HG02870 (cell line): ENCODE results near the gene TOMM40L.

ENCODE experiments used
- ATAC-seq: cut with Tn5 transposase; IDR thresholded peaks from one replicate; pipeline ENCODE4 v1.9.1; 2021; ENCODE audit warnings: mild to moderate bottlenecking, moderate library complexity; ENCODE audit not compliant: unreplicated experiment

The TOMM40L gene

DNA sequence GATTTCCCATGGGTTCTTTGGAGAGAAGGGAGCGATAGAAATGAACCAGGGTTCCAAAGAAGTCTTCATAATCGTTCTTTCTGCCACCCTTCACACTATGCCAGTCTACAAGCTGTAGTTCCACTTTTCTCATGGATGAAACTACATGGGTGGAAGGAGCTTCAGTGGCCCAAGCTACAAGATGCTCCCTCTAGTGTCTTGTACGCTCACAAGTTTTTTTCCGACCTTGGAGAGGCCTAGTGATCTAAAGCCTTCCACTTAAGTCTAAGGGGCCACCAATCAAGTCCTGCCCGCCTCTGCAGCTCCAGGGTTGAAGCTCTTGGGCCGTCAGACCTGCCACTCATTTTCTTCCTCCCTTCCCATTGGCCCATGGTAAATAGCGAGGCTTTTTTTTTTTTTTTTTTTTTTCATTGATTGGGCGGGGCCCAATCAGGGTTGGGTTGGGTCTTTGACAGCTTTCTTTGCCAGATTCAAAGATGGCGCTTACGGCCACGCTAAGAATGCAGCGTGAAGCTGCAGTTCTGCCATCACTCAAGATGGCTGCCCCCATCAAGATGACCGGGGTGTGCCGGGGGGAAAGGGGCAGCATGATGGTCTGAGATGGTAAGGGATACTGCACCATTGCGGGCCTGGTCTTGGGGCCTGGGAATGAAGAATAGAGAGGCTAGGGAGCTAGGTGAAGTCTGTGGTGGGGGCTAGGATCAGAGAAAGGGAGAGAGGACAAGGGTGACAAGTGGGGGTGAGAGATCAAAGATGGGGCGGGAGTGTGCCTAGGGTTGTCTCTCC is at the start of gene TOMM40L:
TSS of gene TOMM40L (plus strand) at position 527 of the 786 bp plus-strand sequence. CDS start 430 bp downstream, outside the sequence.
- peak; percentile 97 for ATAC-seq

DNA sequence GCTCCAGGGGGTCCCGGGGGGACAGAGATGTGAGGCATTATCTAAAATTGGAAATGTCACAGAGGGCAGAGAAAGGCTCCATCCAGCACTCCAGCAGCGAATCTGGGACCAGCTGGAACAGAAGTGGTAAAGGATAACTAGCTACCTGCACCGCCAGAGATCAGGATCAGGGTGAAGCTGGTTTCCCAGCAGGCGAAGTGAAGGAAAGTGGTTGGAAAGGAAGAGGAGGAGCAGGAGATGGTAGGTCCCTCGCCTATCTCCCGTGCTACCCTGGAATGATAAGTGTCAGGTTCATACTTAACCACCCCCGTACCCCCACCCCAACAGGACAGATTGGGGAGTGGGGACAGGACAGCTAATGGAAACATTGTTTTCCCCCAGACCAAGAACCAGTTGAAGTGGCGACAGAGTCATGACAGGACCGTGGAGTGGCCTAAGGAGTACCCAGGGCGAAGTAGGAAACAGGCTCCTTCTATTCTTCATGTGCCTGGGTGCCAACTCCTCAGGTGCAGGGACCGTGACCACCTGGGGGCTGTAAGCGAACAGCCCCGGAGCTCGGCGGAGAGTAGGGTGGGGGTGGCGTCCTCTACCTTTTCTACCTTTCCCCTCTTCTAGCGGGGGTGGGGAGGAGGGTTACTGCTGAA is 49.3 kb upstream of the TOMM40L start:
- ATAC-seq: no peak

DNA sequence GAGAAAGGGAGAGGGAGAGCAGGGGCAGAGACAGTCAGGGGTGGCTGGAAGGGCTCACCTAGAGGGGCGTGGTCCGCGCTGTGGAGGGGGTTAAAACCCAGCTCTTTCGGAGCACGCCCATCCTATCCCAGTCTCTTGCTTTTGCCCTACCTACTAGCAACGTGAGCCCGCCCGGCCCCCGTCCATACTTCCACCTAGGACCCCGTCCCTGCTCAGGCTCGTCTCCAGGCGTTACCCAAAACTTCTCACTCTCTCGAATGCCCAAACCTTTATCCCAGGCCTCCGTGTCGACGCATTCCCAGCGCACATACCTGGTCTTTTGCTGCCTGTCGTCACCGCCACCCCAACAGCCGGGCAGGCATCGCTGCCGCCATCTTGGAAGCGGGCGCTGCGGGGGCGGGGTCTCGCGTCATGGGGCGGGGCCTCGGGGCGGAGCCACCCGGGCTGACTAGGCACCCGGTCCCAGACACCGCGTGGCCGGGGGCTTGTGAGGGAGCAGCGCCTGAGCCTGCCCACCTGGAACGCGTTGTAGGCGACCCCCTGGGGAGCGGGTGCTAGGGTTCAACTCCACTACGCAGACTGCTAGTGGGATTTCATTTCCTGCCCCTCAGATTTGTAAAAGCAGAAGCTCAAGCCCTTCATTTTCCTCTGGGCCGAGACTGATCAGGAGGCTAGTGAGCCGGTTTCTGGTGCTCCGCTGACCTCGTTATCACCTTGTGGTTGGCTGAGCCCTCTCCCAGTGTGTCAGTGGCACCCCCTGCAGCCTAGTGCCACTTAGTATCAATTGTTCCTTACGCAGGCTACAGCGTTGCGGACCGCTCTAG is 48.5 kb upstream of the TOMM40L start, which contains the start of gene B4GALT3:
TSS of gene B4GALT3 (minus strand) at position 396 of the 824 bp plus-strand sequence. CDS start 1,447 bp downstream, outside the sequence.
- ATAC-seq: peak; percentile 70

GRCh38 chr1:161177936-161178244 is 48.0 kb upstream of the TOMM40L start:
- ATAC-seq: no peak

DNA sequence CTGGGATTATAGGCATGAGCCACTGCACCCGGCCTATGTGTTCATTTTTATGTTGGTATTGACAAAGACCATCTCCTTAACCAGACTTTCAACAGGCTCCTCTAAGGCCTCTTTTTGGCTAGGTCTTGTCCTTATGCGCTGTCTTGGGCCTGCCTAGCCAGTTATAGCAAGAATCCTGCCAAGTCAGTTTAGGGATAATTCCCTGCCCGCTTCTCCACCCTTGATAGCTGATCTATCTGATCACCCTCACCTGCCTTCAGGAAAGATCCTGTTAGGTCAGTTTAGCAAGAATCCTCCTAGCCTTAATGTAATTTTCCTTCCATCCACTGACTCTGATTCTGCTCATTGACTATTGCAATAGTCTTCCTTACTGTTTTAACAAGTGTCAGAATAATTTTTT is 46.2 kb upstream of the TOMM40L start:
- ATAC-seq: no peak

DNA sequence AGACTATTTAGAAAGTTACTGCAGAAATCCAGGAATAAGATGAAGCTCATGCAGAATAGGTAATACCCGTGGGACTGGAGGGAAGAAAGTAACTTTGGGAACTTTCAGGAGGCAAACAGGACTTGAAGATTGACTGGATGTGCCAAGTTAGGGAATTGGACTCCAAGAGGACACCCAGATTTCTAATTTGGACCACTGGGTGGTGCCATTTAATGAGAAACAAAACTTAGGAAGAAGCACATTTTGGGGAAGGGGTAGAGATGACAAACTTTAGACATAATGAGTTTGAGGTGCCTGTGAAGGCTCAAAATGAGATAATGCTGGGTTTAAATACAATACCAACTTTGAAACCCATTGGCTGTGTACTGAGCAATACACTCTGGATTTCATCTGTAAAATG is 45.2 kb upstream of the TOMM40L start:
- ATAC-seq: no peak

DNA sequence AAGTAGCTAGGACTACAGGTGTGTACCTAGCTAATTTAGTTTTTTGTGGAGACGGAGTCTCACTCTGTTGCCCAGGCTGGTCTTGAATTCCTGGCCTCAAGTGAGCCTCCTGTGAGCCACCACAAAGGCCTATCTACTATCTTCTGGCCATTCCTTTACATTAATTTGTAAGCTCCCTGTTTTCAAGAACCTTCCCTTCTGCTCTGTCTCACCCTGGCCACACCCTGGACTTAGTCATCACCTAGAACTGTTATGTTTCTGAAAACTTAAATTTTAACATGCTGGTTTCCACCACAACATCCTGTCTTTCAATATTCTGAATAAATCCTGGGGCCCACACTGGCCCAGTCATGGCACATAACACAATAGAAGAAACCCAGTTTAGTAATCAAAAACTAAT is 43.6 kb upstream of the TOMM40L start:
- ATAC-seq: peak; percentile 41

DNA sequence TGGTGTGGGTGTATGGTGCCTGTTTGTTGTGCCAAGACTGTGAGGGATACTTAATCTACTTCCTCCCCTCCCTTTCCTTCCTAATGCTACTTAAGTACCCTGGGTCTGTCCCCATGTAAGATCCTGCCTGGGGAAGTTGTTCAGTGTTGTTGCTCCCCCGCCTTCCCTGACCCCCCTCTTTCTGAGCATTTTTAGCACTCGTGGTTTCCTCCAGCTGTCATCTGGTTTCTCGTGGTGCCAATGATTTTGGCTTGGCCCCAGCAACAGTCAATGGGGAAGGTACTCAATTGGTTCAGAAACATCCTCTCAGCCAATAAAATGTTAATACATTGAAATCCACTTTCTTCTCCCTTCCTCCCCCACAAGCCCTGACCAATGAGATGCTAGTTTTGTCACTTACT is 40.6 kb upstream of the TOMM40L start:
- ATAC-seq: peak; percentile 62

GRCh38 chr1:161185732-161186311 is 40.0 kb upstream of the TOMM40L start:
- peak; percentile 35 for ATAC-seq

GRCh38 chr1:161187311-161187710 is 38.5 kb upstream of the TOMM40L start:
- ATAC-seq: no peak

- no peak for ATAC-seq
Measured at GRCh38 chr1:161188381-161188780, 37.5 kb upstream of the TOMM40L start.

GRCh38 chr1:161189036-161189435 is 36.8 kb upstream of the TOMM40L start:
- ATAC-seq: no peak

DNA sequence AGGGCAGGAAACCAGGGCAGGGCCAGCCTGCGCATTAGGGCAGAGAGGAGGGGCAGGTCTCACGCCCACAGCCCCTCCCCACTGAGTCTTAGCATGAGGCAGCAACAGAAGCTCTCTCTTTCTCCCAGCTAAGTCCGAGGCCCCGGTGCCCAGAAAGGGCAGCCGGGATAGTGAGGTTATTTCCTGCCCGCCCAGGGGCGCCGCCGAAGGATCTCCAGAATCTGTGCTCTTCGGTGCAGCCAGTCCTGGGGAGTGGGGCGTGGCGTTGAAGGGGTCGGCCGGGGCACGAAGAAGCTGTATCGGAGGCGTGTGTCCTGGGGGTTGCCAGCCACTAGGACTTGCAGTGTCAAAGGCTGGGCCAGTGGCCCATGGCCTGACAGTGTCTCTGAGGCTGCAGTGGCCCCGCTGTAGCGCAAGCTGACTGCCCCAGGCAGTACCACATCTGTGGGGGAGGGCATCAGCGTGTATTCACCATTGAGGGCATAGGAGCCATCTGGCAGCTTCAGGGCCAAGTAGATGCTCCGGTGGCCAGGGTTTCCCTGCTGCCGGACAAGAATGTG is 34.8 kb upstream of the TOMM40L start:
- ATAC-seq: no peak

GRCh38 chr1:161191971-161192370 is 33.9 kb upstream of the TOMM40L start:
- no peak for ATAC-seq

DNA sequence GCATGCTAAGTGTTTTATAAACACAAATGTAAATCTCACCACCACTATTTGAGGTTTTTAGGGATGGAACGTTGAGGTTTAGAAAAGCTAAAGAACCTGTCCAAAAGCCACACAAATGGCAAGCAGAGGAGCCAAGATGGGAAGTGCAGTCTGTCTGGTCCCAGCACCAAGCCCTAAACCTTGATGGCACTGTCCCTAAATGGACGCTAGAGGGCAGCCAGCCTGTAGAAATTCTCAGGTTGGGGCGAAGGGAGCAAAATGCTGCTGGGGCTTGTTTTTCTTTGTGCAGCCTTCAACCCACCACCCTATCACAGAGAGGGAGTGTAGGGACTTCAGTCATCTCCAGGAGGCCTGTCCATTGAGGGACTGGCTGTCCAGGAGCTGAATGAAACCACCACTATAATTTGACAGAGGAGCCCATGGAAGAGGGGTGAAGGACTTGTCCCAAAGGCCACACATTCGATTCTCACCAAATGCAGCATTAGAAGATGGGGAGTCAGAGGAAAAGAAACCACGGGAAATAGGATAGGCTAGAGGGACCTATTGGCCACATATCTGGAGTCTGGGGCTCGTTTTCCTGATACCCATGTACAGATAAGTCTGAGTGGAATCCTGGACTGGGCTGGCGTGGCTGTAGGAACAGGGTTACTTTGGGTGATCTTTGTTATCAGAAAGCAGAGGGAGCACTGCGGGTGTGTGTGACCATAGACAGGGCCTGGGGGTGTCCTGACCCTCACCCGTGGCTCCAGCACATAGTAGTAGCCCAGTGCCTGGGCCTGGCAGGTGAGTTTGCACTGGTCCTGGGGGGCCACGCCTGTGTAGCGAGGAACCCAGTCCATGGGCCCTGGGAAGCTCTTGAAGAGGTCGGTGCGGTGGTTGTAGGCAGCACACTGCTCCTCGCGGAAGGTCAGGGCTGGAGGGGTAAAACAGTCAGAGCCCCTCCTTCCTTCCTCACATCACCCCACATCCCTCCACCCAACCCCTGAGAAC is 33.1 kb upstream of the TOMM40L start:
- ATAC-seq: peak; percentile 69

- no peak for ATAC-seq
Measured at GRCh38 chr1:161193561-161194235, 32.2 kb upstream of the TOMM40L start.

GRCh38 chr1:161195171-161195570 is 30.7 kb upstream of the TOMM40L start:
- no peak for ATAC-seq

DNA sequence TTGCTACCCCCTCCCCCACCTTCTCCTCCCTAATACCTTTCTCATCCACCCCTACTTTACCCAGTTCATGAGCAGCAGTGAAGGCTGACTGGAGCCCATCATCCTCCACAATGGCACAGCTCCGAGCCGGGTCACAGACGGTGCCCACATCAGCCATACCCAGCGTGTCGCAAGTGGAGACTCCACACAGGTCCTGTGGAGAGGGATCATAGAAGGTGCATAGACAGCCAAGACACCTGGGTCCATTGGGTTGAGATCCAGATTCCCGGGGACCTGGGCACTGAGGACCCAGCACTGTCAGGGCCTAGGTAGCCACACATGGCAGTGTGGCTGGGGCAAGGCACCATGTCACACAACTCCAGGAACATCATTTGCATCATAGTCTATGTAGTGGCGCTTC is 29.7 kb upstream of the TOMM40L start:
- no peak for ATAC-seq
